Measurements from ENCODE around the gene KIF18B. TPM values are rescaled to one million over a fixed set of nuclear protein-coding genes. Genes with fewer than 3 reads are reported as not detected.

Gene KIF18B
- total RNA-seq, 2 experiments from 2014 or later = 0.05 to 0.08 TPM

DNA sequence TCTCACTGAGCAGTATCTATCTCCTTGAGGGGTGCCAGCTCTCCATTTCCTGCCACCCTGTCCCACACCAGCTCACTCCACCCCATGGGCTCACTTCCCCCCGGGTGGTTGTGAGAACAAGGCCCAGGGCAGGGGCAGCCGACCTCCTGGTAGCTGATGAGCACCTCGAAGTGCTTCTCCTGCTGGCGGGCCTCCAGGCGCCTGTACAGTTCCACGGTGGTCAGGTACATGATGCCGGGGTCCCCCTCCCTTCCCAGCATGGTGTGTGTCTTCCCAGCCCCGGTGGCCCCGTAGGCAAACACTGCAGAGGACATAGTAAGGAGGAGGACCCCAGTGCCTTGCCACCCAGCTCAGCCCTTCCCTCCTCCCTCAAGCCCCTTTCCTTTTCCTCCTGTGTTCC lies 12.5 kb downstream of the KIF18B start:
- Histone ChIP-seq H3K36me3 (ENCODE audit: insufficient read depth, low read length) (no peaks in the 10 kb centered on the region), H3K4me3 (ENCODE audit: low read length) (no peak overlapping the region), H3K4me1 (ENCODE audit: insufficient read depth, low read length) (no peaks in the 10 kb centered on the region), H3K9me3 (ENCODE audit: control insufficient read depth in 1 of 2, insufficient read depth in 1 of 2, low read length in 2 of 2) (no peaks in the 10 kb centered on the region), H3K27me3 (ENCODE audit: control insufficient read depth in 1 of 2, insufficient read depth in 2 of 2, low read length in 2 of 2) (no peaks in the 10 kb centered on the region), H3K27ac (ENCODE audit: low read depth in 1 of 2, low read length in 2 of 2) (no peak overlapping the region)
- POLR2A ChIA-PET = no interaction called here
- CTCF ChIA-PET = interaction anchor here (0.5 kb wide), 1 partner anchor 18 kb away, joined by 3 read pairs; no protein-coding TSS in a partner anchor
- peak in 1 of 14 experiments; percentile 8 for DNase-seq
- Mint-ChIP-seq H3K4me1 (ENCODE audit: low read depth) (no peaks in the 10 kb centered on the region), H3K9me3 (peaks cover 2% of the 10 kb centered on the region), H3K4me3 (no peak overlapping the region), H3K36me3 (ENCODE audit: low read depth) (no peaks in the 10 kb centered on the region), H3K27me3 (no peaks in the 10 kb centered on the region), H3K27ac (no peak overlapping the region)
- TF ChIP-seq, protein P1, sequence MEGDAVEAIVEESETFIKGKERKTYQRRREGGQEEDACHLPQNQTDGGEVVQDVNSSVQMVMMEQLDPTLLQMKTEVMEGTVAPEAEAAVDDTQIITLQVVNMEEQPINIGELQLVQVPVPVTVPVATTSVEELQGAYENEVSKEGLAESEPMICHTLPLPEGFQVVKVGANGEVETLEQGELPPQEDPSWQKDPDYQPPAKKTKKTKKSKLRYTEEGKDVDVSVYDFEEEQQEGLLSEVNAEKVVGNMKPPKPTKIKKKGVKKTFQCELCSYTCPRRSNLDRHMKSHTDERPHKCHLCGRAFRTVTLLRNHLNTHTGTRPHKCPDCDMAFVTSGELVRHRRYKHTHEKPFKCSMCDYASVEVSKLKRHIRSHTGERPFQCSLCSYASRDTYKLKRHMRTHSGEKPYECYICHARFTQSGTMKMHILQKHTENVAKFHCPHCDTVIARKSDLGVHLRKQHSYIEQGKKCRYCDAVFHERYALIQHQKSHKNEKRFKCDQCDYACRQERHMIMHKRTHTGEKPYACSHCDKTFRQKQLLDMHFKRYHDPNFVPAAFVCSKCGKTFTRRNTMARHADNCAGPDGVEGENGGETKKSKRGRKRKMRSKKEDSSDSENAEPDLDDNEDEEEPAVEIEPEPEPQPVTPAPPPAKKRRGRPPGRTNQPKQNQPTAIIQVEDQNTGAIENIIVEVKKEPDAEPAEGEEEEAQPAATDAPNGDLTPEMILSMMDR (IDR thresholded peaks at IDR 0.05) = no peak
- ATAC-seq (ENCODE audit: poor library complexity) = no peak
- intact Hi-C loops (cut with DNase I, micrococcal nuclease) = no loop called here

DNA sequence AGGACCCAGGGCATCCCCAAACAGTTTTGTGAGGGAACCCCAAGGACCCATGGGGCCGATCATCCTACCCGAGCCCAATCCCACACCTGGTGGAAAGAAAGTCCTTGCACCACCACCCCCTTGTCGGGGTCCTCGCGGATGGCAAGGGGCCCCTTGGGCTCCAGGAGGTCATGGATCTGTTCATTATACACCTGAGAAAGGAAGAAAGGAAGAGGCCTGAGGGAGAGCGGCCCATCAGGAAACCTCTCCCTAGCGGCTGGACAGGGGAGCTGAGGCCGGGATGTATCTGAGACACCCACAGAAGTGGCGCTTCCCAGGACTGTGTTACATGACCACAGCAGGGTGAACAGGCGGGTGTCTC lies 12.8 kb downstream of the KIF18B start:
- ATAC-seq (ENCODE audit: poor library complexity) (no peak), DNase-seq (peak in 1 of 14 experiments; percentile 3)
- no peaks in the 10 kb centered on the region for H3K4me1 Mint-ChIP-seq (ENCODE audit: low read depth)
- Histone ChIP-seq H3K9me3 (ENCODE audit: control insufficient read depth in 1 of 2, insufficient read depth in 1 of 2, low read length in 2 of 2) (no peaks in the 10 kb centered on the region), H3K27ac (ENCODE audit: low read depth in 1 of 2, low read length in 2 of 2) (no peak overlapping the region), H3K4me3 (ENCODE audit: low read length) (no peak overlapping the region), H3K27me3 (ENCODE audit: control insufficient read depth in 1 of 2, insufficient read depth in 2 of 2, low read length in 2 of 2) (no peaks in the 10 kb centered on the region), H3K36me3 (ENCODE audit: insufficient read depth, low read length) (no peaks in the 10 kb centered on the region), H3K4me1 (ENCODE audit: insufficient read depth, low read length) (no peaks in the 10 kb centered on the region)
- no peak overlapping the region for H3K4me3 Mint-ChIP-seq
- ChIA-PET CTCF (no interaction called here), POLR2A (no interaction called here)
- H3K9me3 Mint-ChIP-seq = peaks cover 2% of the 10 kb centered on the region
- no peaks in the 10 kb centered on the region for H3K36me3 Mint-ChIP-seq (ENCODE audit: low read depth)
- H3K27me3 Mint-ChIP-seq = no peaks in the 10 kb centered on the region
- TF ChIP-seq, protein P1 (IDR thresholded peaks at IDR 0.05) = no peak
- H3K27ac Mint-ChIP-seq = no peak overlapping the region
- intact Hi-C loops (cut with DNase I, micrococcal nuclease) = no loop called here

DNA sequence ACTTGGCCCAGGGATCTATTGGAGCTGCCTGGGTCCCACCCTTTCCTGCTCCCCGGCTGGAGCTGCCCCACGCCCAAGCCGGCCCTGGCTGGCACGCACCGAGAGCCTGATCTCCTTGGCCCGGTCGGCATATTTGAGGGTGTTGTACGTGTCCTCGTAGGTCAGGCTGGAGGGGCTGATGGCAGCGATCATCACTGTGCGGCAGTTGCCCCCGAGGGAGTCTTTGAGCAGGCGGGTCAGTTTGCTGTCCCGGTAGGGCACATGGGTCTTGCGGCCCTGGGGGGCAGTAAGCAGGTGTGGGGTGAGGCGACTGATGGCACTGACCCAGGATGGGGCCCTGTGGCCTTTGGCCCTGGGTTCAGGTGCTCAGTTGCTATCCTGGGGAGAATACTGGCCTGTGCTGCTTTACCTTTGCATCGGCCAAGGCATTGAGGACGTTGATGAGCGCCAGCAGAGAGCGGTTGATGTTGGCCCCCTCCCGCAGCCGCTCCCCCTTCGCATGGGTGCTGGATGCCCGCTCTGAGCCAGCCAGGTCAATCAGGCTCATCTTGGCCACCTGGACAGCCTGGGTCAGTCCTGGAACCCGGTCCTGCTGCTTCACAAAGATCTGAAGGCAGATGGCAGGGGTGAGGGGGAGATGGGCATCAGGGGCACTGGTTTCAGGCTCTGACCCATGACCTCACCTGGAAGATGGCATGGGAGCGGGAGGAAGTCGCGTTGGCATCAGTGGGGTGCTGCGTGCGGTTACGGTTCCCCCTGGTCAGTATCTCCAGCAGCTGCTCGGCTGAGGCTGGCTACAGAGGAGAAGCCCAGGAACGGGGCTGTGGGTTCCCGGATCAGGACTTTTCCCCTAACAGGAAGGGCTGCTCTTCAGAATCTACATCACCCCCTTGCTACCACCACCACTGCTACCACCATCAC lies 13.5 kb downstream of the KIF18B start:
- H3K4me3 ChIP-seq (ENCODE audit: low read length) = no peak overlapping the region
- Mint-ChIP-seq H3K4me3 (no peak overlapping the region), H3K27ac (no peak overlapping the region), H3K36me3 (ENCODE audit: low read depth) (no peaks in the 10 kb centered on the region), H3K9me3 (no peaks in the 10 kb centered on the region), H3K27me3 (no peaks in the 10 kb centered on the region), H3K4me1 (ENCODE audit: low read depth) (no peaks in the 10 kb centered on the region)
- no peaks in the 10 kb centered on the region for H3K36me3 ChIP-seq (ENCODE audit: insufficient read depth, low read length)
- no peak for ATAC-seq (ENCODE audit: poor library complexity)
- no peaks in the 10 kb centered on the region for H3K27me3 ChIP-seq (ENCODE audit: control insufficient read depth in 1 of 2, insufficient read depth in 2 of 2, low read length in 2 of 2)
- no peaks in the 10 kb centered on the region for H3K4me1 ChIP-seq (ENCODE audit: insufficient read depth, low read length)
- no peaks in the 10 kb centered on the region for H3K9me3 ChIP-seq (ENCODE audit: control insufficient read depth in 1 of 2, insufficient read depth in 1 of 2, low read length in 2 of 2)
- H3K27ac ChIP-seq (ENCODE audit: low read depth in 1 of 2, low read length in 2 of 2) = no peak overlapping the region
- peak in 1 of 14 experiments; percentile 6 for DNase-seq
- POLR2A ChIA-PET = no interaction called here
- CTCF ChIA-PET = no interaction called here
- intact Hi-C loops (cut with DNase I, micrococcal nuclease) = no loop called here
- TF ChIP-seq, protein P1 (IDR thresholded peaks at IDR 0.05) = no peak
